Measurements from ENCODE around the gene IL11.
"Not testable (repeated sequence)": the region's sequence is repeated elsewhere in the genome, so short reads cannot be mapped to it uniquely, and the experiment has no call there.

IL11 gene

DNA sequence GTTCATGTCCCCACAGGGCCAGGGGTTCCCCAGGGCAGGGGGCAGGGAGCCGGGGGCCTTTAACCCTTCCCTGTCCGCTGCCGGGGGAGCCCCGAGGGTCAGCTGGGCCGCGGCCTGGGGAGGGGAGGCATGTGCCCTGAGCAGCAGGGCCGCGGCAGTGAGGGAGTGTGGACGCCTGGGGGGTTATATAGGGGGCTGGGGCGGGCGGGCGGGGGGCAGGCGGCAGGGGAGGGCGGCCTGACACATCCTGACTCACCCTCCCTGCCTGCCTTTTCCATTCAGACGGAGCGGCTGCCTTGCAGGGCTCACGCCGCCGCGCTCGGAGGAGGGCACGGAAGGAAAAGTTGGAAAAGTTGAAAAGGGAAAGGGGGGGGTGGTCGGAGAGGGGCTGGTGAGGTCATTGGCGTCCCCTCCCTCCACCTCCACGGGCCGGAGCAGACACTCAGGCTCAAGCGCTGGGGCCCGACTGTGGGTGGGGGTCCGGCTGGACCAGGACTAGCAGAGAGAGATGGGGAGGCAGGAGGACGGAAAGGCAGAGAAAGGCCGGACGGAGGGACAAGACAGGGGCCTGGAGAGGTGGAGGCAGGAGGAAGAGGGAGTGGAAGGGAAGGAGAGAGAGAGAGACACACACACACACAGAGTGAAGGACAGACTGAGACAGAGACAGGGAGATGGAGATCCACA lies at the start of gene IL11:
Gene IL11 (minus strand): TSS at position 159 of the 684 bp plus-strand sequence. CDS start 153 bp downstream, at position 6.
- Histone ChIP-seq H3K9me3 (ENCODE audit: control insufficient read depth, low read depth, low read length) (no peaks in the 10 kb centered on the region), H3K9ac (ENCODE audit: low read length) (no peak within 1 kb of the TSS), H3K27me3 (ENCODE audit: control insufficient read depth, insufficient read depth, low read length) (peaks cover 46% of the 10 kb centered on the region), H3K4me3 (ENCODE audit: low read length) (peak within 1 kb of the TSS; percentile 54), H3K36me3 (ENCODE audit: control insufficient read depth, low read depth, low read length) (no peaks in the 10 kb centered on the region), H3K27ac (ENCODE audit: low read length) (no peak within 1 kb of the TSS), H3K4me1 (ENCODE audit: control insufficient read depth, low read depth, low read length) (peaks cover 8% of the 10 kb centered on the region)

DNA sequence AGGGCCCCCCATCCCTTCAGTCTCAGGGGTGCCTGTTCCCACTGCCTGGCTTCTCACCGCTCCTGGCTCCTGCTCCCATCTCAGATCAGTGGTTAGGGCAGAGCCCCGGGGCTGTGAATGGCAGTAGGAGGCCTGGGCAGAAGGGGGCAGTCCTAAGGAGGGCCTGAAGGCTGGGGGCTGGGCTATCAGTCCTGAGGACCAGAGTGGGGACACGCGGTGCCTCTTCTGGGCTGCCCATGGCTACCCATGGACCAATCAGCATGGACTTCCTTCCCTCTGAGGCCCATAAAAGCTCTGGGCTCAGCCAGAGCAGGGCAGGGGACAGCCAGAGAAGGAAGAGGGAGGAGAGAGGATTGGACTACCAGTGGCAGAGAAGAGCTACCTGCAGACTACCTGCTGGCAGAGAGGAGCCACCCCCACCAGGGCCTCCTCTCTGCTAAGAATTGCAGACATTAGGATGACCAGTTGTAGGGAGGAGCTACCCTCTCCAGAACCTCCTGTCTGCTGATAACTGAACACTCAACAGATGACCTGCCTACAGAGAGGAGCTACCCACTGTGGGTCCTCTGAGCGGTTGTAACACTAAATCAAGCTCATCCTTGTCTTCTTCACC lies 49.5 kb upstream of the IL11 start:
- Histone ChIP-seq H3K36me3 (ENCODE audit: control insufficient read depth, low read depth, low read length) (no peaks in the 10 kb centered on the region), H3K9ac (ENCODE audit: low read length) (no peak overlapping the region), H3K27me3 (ENCODE audit: control insufficient read depth, insufficient read depth, low read length) (peaks cover 9% of the 10 kb centered on the region), H3K9me3 (ENCODE audit: control insufficient read depth, low read depth, low read length) (no peaks in the 10 kb centered on the region), H3K27ac (ENCODE audit: low read length) (no peak overlapping the region), H3K4me1 (ENCODE audit: control insufficient read depth, low read depth, low read length) (peaks cover 4% of the 10 kb centered on the region), H3K4me3 (ENCODE audit: low read length) (no peak overlapping the region)

DNA sequence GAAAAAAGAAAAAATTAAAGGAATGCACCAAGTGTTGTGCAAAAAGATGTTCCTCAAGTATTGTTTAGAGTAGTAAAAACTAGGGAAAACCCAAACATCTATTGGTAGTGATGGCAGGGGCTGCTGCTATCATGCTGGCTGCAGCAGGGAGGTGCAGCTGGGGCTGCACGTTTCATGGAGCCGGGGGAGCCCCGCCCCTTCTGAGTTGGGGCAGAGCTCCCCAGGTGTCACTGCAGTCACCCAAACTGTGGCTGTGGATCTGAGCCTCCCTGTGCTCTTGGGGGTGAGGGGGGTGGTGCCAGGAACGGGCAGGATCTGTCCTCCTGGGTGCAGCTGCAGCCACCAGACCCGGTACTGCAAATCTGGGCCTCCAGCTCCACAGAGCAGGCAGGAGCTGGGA lies 48.8 kb upstream of the IL11 start:
- Histone ChIP-seq H3K4me3 (ENCODE audit: low read length) (no peak overlapping the region), H3K27ac (ENCODE audit: low read length) (no peak overlapping the region), H3K4me1 (ENCODE audit: control insufficient read depth, low read depth, low read length) (peaks cover 4% of the 10 kb centered on the region), H3K9ac (ENCODE audit: low read length) (no peak overlapping the region), H3K9me3 (ENCODE audit: control insufficient read depth, low read depth, low read length) (no peaks in the 10 kb centered on the region), H3K27me3 (ENCODE audit: control insufficient read depth, insufficient read depth, low read length) (peaks cover 9% of the 10 kb centered on the region), H3K36me3 (ENCODE audit: control insufficient read depth, low read depth, low read length) (no peaks in the 10 kb centered on the region)

DNA sequence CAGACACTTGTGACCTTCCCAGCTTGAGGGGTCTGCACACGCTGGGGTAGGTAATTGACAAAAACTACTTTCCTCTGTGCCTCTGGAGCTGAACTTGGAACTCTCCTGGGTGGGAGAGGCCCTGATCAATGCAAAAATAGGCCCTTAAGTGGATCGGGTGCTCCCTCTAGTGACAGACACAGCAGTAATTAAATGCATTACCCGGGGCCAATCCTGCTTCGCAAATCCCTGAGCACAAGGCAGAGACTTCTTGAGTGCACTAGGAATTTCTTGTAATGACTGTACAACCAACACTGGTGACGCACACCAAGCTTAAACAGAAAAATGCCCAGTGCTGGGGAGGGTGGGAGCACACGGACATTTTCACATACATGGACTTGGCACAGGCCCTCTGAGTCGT lies 47.9 kb upstream of the IL11 start:
- Histone ChIP-seq H3K27ac (ENCODE audit: low read length) (no peak overlapping the region), H3K27me3 (ENCODE audit: control insufficient read depth, insufficient read depth, low read length) (peaks cover 9% of the 10 kb centered on the region), H3K9ac (ENCODE audit: low read length) (no peak overlapping the region), H3K4me1 (ENCODE audit: control insufficient read depth, low read depth, low read length) (peaks cover 4% of the 10 kb centered on the region), H3K9me3 (ENCODE audit: control insufficient read depth, low read depth, low read length) (no peaks in the 10 kb centered on the region), H3K4me3 (ENCODE audit: low read length) (no peak overlapping the region), H3K36me3 (ENCODE audit: control insufficient read depth, low read depth, low read length) (no peaks in the 10 kb centered on the region)

DNA sequence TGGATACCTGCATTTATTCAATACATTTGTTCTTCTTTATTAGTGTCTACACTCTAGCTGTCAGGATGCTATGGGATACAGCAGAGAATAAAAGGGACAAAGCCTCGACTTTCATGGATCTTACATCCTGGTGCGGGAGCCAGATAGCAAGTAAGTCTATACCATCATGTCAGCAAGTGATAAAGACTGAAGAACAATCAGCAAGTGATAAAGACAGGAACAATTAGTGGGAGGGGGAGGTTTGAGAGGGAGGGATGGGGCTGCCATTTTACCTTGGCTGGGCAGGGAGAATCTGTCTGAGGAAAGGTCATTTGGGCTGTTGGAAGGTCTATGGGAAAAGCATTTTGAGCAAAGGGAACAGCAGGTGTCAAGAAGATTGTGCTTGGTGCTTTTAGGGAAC lies 39.9 kb upstream of the IL11 start:
- Histone ChIP-seq H3K9me3 (ENCODE audit: control insufficient read depth, low read depth, low read length) (no peaks in the 10 kb centered on the region), H3K9ac (ENCODE audit: low read length) (no peak overlapping the region), H3K27ac (ENCODE audit: low read length) (no peak overlapping the region), H3K4me1 (ENCODE audit: control insufficient read depth, low read depth, low read length) (peaks cover 19% of the 10 kb centered on the region), H3K4me3 (ENCODE audit: low read length) (no peak overlapping the region), H3K36me3 (ENCODE audit: control insufficient read depth, low read depth, low read length) (peaks cover 16% of the 10 kb centered on the region), H3K27me3 (ENCODE audit: control insufficient read depth, insufficient read depth, low read length) (no peaks in the 10 kb centered on the region)

DNA sequence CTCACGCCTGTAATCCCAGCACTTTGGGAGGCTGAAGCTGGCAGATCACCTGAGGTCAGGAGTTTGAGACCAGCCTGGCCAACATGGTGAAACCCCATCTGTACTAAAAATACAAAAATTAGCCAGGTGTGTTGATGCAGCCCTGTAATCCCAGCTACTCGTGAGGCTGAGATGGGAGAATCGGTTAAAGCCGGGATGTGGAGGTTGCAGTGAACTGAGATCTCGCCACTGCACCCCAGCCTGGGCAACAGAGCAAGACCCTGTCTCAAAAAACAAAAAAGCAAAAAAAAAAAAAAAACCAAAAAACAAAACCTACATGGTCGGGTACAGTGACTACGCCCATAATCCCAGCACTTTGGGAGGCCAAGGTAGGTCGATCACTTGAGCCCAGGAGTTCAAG lies 38.9 kb upstream of the IL11 start:
- H3K9ac ChIP-seq (ENCODE audit: low read length); H3K27ac ChIP-seq (ENCODE audit: low read length); H3K9me3 ChIP-seq (ENCODE audit: control insufficient read depth, low read depth, low read length); H3K27me3 ChIP-seq (ENCODE audit: control insufficient read depth, insufficient read depth, low read length); H3K4me3 ChIP-seq (ENCODE audit: low read length): not testable (repeated sequence)
- Histone ChIP-seq H3K4me1 (ENCODE audit: control insufficient read depth, low read depth, low read length) (peaks cover 19% of the 10 kb centered on the region), H3K36me3 (ENCODE audit: control insufficient read depth, low read depth, low read length) (peaks cover 24% of the 10 kb centered on the region)

- H3K36me3 ChIP-seq (ENCODE audit: control insufficient read depth, low read depth, low read length): peaks cover 29% of the 10 kb centered on the region
- H3K4me1 ChIP-seq (ENCODE audit: control insufficient read depth, low read depth, low read length): peaks cover 19% of the 10 kb centered on the region
- H3K9me3 ChIP-seq (ENCODE audit: control insufficient read depth, low read depth, low read length): no peaks in the 10 kb centered on the region
- peak overlapping the region; percentile 45 for H3K4me3 ChIP-seq (ENCODE audit: low read length)
- H3K27ac ChIP-seq (ENCODE audit: low read length): peak overlapping the region; percentile 93
- no peaks in the 10 kb centered on the region for H3K27me3 ChIP-seq (ENCODE audit: control insufficient read depth, insufficient read depth, low read length)
- peak overlapping the region; percentile 46 for H3K9ac ChIP-seq (ENCODE audit: low read length)
Measured at GRCh38 chr19:55408533-55408872, 38.2 kb upstream of the IL11 start.

- Histone ChIP-seq H3K9ac (ENCODE audit: low read length) (peak overlapping the region; percentile 86), H3K4me3 (ENCODE audit: low read length) (peak overlapping the region; percentile 82), H3K9me3 (ENCODE audit: control insufficient read depth, low read depth, low read length) (no peaks in the 10 kb centered on the region), H3K27me3 (ENCODE audit: control insufficient read depth, insufficient read depth, low read length) (no peaks in the 10 kb centered on the region), H3K4me1 (ENCODE audit: control insufficient read depth, low read depth, low read length) (peaks cover 19% of the 10 kb centered on the region), H3K36me3 (ENCODE audit: control insufficient read depth, low read depth, low read length) (peaks cover 34% of the 10 kb centered on the region), H3K27ac (ENCODE audit: low read length) (peak overlapping the region; percentile 94)
Measured at GRCh38 chr19:55407800-55408532, 37.7 kb upstream of the IL11 start.

DNA sequence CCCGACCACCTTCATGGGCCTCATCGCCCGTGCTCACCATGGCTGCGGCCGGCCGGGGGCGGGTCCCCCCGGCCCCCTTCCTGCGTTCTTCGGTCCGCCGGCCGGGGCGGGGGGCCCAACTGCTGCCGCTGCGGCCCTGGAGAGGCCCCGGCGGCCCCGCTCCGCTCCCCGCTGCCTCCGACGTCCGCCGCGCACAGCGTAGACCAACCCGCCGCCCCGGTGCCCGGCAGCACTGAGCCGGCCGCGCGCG lies 37.2 kb upstream of the IL11 start, which contains the start of gene UBE2S:
Gene UBE2S (minus strand): TSS at position 239 of the 250 bp plus-strand sequence. CDS start 199 bp downstream, at position 40.
- H3K9me3 ChIP-seq (ENCODE audit: control insufficient read depth, low read depth, low read length); H3K27me3 ChIP-seq (ENCODE audit: control insufficient read depth, insufficient read depth, low read length): not testable (repeated sequence)
- peaks cover 19% of the 10 kb centered on the region for H3K4me1 ChIP-seq (ENCODE audit: control insufficient read depth, low read depth, low read length)

DNA sequence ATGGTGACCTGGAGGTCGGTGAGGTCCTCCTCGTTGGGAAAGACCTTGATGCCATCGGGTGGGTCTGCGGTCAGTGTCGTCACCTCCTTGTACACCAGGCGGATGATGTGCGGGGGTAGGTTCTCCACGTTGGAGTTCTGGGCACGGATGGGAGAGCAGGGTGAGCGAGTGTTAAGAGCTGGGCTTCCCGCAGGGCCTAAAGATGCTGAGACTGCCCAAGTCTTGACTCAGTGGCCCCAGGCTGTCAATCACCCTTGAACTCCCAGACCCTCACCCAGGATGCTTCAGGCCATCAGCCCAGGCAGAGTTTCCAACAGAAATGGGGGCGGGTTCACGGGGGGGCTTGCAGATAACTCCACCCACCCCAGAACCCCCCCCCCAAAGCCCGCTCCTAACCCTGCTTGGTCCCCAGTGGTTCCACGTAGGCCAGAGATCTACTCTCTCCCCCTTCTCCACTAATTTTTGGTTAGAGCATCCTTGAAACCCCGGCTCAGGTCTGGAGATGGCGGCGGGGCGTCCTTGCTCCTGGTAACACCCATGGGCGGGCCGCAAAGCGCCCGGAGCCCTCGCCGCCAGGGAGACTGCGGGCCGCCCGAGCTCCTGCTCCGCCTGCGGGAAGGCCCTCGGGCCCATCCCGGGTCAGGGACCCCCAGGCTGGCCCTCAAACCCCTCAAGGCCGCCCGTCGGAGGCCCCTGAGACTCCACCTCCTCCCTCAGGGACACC lies 36.7 kb upstream of the IL11 start:
- Histone ChIP-seq H3K9ac (ENCODE audit: low read length) (peak overlapping the region; percentile 86), H3K4me1 (ENCODE audit: control insufficient read depth, low read depth, low read length) (peaks cover 19% of the 10 kb centered on the region), H3K36me3 (ENCODE audit: control insufficient read depth, low read depth, low read length) (peaks cover 44% of the 10 kb centered on the region), H3K27me3 (ENCODE audit: control insufficient read depth, insufficient read depth, low read length) (no peaks in the 10 kb centered on the region), H3K27ac (ENCODE audit: low read length) (no peak overlapping the region), H3K9me3 (ENCODE audit: control insufficient read depth, low read depth, low read length) (no peaks in the 10 kb centered on the region), H3K4me3 (ENCODE audit: low read length) (peak overlapping the region; percentile 82)

More for the DNA sequence above, 37.2 kb upstream of the IL11 start, which contains the start of gene UBE2S:
- Histone ChIP-seq H3K27ac (ENCODE audit: low read length) (peak within 1 kb of the TSS; percentile 94), H3K36me3 (ENCODE audit: control insufficient read depth, low read depth, low read length) (peaks cover 39% of the 10 kb centered on the region), H3K4me3 (ENCODE audit: low read length) (peak within 1 kb of the TSS; percentile 82), H3K9ac (ENCODE audit: low read length) (peak within 1 kb of the TSS; percentile 86)

DNA sequence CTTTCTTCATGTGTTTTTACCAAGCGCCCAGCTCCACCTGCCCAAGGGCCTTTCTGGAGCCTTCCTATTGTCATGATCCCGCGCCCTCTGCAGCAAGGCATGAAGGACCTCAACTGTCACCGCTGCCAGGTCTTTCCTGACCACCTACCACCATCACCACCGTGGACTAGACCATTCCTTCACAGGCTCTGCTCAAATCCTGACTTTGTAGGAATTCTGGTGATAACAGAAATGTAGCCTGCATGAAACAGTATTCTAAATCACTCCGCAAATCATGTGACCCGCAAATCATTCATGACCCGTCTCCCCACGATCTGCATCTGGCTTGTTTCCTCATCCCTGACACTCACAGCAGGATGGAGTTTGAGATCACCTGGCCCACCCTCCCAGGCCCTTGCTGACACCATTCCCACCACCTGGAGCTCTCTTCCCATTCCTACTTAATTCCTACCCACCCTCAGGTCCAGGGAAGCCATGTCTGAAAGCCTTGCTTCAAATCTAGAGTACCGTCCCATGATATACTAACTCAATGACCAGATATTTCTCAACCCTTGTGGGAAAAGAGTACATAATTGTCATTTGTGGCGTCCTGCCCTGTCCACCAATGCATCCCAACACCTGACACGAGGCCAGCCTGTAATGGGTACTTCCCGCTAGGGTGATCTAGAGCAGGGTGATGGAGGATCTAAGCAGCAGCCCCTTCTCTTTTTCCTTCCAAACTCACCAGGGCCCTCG lies 36.0 kb upstream of the IL11 start:
- H3K9me3 ChIP-seq (ENCODE audit: control insufficient read depth, low read depth, low read length): no peaks in the 10 kb centered on the region
- H3K9ac ChIP-seq (ENCODE audit: low read length): no peak overlapping the region
- H3K4me3 ChIP-seq (ENCODE audit: low read length): peak overlapping the region; percentile 82
- H3K27me3 ChIP-seq (ENCODE audit: control insufficient read depth, insufficient read depth, low read length): no peaks in the 10 kb centered on the region
- H3K4me1 ChIP-seq (ENCODE audit: control insufficient read depth, low read depth, low read length): peaks cover 19% of the 10 kb centered on the region
- H3K27ac ChIP-seq (ENCODE audit: low read length): no peak overlapping the region
- H3K36me3 ChIP-seq (ENCODE audit: control insufficient read depth, low read depth, low read length): peaks cover 51% of the 10 kb centered on the region
